Activated CD4-positive, alpha-beta T cell treated with anti-CD3 and anti-CD28 coated beads for 48 hours (primary cell): Measurements from ENCODE around the gene ZFP14.

Experiments used
- DNase-seq: peaks from one replicate; pipeline ENCODE4 v3.0.0-alpha.2; 2020

The ZFP14 gene

DNA sequence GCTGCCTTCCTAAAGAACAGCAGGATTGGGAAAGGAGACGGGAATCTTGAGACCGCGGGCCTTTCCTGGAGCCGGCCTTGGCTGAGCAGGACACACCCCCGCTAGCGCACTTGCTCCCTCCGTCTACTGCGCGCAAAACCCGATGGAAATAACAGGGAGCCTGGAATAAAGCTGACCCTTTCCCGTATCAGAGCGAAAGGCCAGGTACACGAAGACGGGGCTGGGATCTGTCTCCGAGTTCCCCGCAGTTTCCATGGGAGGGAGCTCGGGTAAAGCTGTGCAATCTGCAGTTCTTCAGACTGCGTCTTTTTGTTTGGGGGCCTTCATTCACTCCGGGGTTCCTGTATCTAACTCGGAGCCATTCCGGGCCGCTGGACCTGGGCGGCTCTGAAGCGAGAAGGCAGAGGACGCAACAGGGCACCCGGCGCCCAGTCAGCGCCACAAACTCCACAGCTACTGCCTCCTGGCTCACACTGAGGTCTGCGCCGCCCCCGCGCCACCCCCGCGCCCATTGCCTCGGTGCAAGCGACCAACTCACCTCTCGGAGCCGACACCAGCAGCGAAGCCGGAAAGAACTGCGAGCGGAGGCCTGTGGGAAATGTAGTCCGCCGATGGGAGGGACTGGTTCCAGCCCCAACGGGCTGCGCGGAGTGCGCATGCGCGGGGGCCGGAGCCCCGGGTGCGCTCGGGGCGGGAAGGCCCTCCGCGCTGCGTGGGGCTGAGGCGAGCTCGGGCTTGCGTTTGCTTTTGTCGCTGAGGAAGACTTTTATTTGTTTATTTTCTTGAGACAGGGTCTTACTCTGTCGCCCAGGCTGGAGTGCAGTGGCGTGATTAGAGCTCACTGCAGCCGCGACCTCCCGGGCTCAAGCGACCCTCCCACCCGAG, at the start of gene ZFP14:
TSS of gene ZFP14 (minus strand) at position 577 of the 885 bp plus-strand sequence. CDS start 11,309 bp downstream, outside the sequence.
- DNase-seq, result peak; percentile 95

DNA sequence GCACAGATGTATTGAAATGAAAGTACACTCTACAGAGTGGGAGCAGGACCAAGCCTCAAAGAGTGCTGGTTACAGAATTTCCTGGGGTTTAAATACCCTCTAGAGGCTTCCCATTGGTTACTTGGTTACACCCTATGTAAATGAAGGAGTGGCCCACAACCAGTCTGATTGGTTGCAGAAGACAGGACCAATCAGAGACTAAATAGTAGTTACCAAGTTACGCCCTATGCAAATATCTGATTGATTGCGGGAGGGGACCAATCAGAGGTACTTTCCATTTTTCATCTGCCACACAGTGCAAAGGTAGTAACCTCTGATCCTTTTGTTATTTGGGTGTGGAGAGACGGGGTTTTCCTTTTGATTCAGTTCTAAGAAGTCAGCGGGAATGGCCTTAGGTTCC, 44.9 kb upstream of the ZFP14 start:
- DNase-seq, result no peak

- no peak for DNase-seq
Measured at GRCh38 chr19:36421749-36422481, 42.9 kb upstream of the ZFP14 start.

DNA sequence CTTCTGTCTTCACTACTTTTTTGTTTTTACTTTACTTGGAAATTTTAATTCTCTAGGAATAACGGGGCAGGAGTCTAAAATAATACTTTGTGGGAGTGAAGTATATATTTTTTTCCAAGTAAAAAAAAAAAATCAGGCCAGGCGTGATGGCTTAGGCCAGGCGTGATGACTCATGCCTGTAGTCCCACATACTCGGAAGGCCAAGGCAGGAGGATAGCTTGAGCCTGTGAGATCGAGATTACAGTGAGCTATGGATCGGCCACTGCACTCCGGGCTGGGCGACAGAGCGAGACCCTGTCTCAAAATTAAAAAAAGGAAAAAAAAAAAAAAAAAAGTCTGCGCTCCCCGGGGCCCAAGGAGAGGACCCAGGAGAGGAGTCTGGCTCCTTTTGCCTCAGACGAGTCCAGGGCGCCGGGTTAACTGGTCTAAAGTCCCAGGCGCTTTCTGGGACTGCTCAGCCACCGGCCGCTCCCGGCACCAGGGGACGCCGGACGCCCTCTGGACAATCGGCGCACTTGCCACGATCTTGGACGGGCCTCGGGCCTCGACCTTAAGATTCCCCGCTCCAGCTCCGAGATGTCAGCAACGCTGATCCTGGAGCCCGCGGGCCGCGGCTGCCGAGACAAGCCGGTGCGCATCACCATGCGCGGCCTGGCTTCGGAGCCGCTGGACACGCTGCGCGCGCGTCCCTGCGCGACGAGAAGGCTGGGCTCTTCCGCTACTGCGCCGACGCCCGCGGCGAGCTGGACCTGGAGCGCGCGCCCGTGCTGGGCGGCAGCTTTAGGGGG, 42.2 kb upstream of the ZFP14 start:
- no peak for DNase-seq

- peak; percentile 84 for DNase-seq
Measured at GRCh38 chr19:36418287-36419001, 39.4 kb upstream of the ZFP14 start, which contains the start of gene ZFP82. Gene ZFP82 (minus strand): TSS chr19:36418644. CDS start chr19:36409789, 8,855 bp downstream.

GRCh38 chr19:36417752-36418286, 38.8 kb upstream of the ZFP14 start:
- DNase-seq, result no peak

DNA sequence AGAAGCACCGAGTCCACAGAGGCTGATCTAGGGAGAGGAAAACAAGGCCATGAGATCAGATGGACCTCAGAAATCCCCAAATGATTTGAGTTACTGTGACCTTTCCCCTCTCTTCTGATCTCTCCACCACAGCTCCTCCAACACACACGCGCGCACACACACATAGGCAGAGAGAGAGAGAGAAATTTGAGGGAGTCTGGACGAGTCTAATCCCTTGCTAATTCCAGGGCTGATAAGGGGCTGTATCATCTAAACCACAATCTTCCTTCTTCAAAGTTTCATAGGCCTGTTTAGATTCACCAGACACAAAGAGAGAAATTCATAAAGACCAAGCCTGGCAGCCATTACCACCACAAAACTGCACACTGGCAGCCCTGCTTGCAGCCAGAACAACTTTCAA, 30.8 kb upstream of the ZFP14 start:
- DNase-seq, result no peak

- DNase-seq, result no peak
Measured at GRCh38 chr19:36408101-36408500, 29.1 kb upstream of the ZFP14 start.

GRCh38 chr19:36404498-36404897, 25.5 kb upstream of the ZFP14 start:
- no peak for DNase-seq

- no peak for DNase-seq
Measured at GRCh38 chr19:36401475-36401874, 22.5 kb upstream of the ZFP14 start.

- no peak for DNase-seq
Measured at GRCh38 chr19:36398571-36398970, 19.6 kb upstream of the ZFP14 start.

DNA sequence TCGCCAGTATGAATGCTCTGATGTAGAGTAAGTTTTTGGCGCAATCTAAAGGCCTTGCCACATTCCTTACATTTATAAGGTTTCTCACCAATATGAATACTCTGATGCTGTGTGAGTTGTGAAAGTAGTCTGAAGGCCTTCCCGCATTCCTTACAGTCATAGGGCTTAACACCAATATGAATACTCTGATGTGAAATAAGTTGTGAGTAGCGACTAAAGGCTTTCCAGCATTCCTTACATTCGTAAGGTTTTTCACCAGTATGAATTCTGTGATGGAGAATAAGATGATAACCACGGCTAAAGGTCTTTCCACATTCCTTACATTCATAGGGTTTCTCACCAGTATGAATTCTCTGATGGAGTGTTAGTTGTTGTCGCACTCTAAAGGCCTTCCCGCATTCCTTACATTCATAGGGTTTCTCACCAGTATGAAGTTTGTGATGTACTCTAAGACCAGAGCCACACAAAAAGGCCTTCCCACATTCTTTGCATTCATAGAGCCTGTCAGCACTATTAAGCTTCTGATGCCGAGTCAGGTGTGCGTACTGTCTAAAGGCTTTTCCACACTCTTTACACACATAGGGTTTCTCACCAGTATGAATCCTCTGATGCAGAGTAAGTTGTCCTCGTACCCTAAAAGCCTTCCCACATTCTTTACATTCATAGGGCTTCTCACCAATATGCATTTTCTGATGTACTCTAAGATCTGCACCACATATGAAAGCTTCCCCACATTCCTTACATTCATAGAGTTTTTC, 14.1 kb upstream of the ZFP14 start:
- DNase-seq, result no peak

DNA sequence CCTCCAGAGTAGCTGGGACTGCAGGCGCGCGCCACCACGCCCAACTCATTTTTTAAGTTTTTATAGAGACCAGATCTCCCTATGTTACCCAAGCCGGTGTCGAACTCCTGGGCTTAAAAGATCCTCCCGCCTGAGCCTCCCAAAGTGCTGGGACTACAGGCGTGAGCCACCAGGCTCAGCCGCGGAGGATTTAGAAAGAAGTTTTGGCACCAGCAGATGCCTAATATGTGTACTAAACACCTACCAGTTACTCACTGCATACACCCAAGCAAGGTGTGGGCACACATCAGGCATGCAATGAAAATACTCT, 464 bp upstream of the ZFP14 start:
- no peak for DNase-seq

- no peak for DNase-seq
Measured at GRCh38 chr19:36377541-36378178, 1.3 kb downstream of the ZFP14 start.

DNA sequence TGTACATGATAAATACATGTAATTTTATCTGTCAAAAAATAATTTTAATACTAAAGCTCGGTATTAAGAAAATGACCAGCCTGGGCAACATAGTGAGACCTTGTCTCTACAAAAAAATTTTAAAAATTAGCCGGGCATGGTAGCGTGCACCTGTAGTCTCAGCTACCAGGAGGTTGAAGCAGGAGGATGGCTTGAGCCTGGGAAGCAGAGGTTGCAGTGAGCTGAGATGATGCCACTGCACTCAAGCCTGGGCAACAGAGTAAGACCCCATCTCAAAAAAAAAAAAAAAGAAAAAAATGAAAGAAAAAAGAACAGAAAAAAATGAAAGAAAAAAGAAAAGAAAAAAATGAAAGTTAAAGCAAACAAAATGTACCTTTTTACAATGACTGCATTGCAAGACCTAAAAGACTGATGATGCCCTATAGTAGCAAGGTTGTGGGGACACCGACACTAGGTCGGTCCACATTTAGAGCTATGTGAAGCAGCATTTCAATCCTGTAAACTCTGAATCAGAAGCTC, 5.3 kb downstream of the ZFP14 start:
- DNase-seq, result no peak

GRCh38 chr19:36371886-36372285, 7.1 kb downstream of the ZFP14 start:
- no peak for DNase-seq

- no peak for DNase-seq
Measured at GRCh38 chr19:36363845-36364244, 15.2 kb downstream of the ZFP14 start.

- no peak for DNase-seq
Measured at GRCh38 chr19:36340786-36341372, 38.1 kb downstream of the ZFP14 start.

DNA sequence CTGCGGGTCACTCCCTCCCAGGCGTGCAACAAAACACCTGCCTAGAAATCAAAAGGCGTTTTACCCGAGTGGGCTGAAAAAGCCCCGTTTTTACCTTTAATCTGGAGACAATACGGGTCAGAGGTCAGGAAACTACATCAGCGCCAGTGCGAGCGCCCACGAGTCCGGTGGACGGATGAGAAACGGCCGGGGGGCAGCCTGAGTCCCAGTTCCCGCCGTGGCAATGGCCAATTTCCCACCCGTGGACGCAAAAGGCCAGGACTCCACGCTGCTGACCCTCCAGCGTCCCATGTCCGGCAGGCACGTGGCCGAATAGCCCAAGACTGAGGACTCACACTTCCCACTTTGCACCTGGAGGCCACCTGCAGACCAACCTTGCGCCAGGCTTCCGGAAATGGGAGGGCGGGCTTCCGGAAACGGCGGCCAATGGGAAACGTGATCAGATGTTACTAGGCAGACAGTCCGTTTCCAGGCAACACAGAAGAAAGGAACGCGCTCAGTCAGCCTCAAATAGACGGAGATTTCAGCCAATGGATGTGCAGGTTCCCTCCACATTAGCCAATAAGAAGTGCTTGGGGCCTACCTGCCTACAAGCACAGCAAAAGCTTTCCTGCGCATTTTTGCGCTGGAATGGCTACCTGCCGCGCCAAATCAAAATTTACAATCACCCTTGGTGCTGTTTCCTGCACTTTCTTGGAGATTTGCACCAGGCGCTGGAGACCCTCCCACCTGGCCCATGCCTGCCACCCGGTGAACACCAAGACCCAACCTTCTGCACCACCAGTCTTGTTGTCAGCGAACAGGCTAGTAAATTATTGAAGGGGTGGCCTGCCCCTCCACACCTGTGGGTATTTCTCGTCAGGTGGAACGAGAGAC, 47.4 kb downstream of the ZFP14 start:
- DNase-seq, result peak; percentile 73
